Measurements from ENCODE around the gene ASAP3. TPM values are rescaled to one million over a fixed set of nuclear protein-coding genes. Genes with fewer than 3 reads are reported as not detected.

The ASAP3 gene
- total RNA-seq, 4 donors from 2014 or later, result 17.6 to 39.0 (median 30.5) TPM

GRCh38 chr1:23434260-23434775 is 49.7 kb downstream of the ASAP3 start:
- TF ChIP-seq CTCF (IDR thresholded peaks at IDR 0.05), result no peak
- H3K9me3 ChIP-seq, result no peaks in the 10 kb centered on the region
- DNase-seq, result no peak
- no peaks in the 10 kb centered on the region for H3K27me3 ChIP-seq
- H3K4me1 ChIP-seq, result peaks cover 4 to 28% (median 11%) of the 10 kb centered on the region in 3 donors
- H3K4me3 ChIP-seq, result no peak overlapping the region
- intact Hi-C loops (cut with DNase I), result no loop called here
- peak overlapping the region in 2 of 4 donors; percentile 42 for H3K27ac ChIP-seq
- 73 to 77% methylated on average over 6 to 7 of the region's 7 CpGs for WGBS, 2 donors
- H3K36me3 ChIP-seq, result peaks cover 0 to 100% (median 0%) of the 10 kb centered on the region in 3 donors

DNA sequence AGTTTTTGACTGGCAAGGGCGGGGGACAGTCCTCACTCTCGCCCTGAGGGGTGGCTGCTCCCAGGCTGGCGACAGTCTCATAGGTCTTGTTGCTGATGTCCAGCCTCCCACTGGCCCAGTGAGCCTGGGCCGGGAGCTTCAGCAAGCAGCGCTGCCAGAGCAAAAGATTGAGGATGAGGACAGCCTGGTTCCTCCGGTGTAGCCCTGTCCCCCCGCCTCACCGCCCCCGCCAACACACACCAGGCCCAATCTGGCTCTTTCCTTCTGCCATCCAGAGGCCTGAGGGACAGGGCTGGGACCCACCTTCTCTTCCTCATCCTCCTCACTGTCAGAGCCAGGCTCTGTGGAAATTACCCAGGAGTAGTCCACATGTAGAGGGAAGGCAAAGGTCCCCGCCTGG is 50.9 kb downstream of the ASAP3 start:
- peaks cover 0 to 99% (median 0%) of the 10 kb centered on the region in 3 donors for H3K36me3 ChIP-seq

GRCh38 chr1:23431431-23431830 is 52.5 kb downstream of the ASAP3 start:
- intact Hi-C loops (cut with DNase I), result no loop called here
- 89 to 100% methylated on average over 4 of the region's 5 CpGs for WGBS, 2 donors
- peaks cover 4 to 24% (median 11%) of the 10 kb centered on the region in 3 donors for H3K4me1 ChIP-seq
- no peak overlapping the region for H3K27ac ChIP-seq
- no peak for TF ChIP-seq POLR2A (IDR thresholded peaks at IDR 0.05)
- no peak for TF ChIP-seq CTCF (IDR thresholded peaks at IDR 0.05)
- peaks cover 0 to 90% (median 0%) of the 10 kb centered on the region in 3 donors for H3K36me3 ChIP-seq
- H3K9me3 ChIP-seq, result no peaks in the 10 kb centered on the region
- DNase-seq, result no peak
- no peaks in the 10 kb centered on the region for H3K27me3 ChIP-seq
- no peak overlapping the region for H3K4me3 ChIP-seq

More for the DNA sequence above, 50.9 kb downstream of the ASAP3 start:
- H3K9me3 ChIP-seq, result no peaks in the 10 kb centered on the region
- WGBS, 2 donors, result 96% methylated on average over 7 of the region's 10 CpGs; no CpG with 5 or more reads in 1 of the 2 donors
- intact Hi-C loops (cut with DNase I), result no loop called here
- no peak overlapping the region for H3K27ac ChIP-seq
- no peak for DNase-seq
- no peaks in the 10 kb centered on the region for H3K27me3 ChIP-seq
- H3K4me1 ChIP-seq, result peaks cover 4 to 28% (median 11%) of the 10 kb centered on the region in 3 donors
- H3K4me3 ChIP-seq, result no peak overlapping the region
- TF ChIP-seq POLR2A (IDR thresholded peaks at IDR 0.05) (no peak), CTCF (IDR thresholded peaks at IDR 0.05) (no peak)

DNA sequence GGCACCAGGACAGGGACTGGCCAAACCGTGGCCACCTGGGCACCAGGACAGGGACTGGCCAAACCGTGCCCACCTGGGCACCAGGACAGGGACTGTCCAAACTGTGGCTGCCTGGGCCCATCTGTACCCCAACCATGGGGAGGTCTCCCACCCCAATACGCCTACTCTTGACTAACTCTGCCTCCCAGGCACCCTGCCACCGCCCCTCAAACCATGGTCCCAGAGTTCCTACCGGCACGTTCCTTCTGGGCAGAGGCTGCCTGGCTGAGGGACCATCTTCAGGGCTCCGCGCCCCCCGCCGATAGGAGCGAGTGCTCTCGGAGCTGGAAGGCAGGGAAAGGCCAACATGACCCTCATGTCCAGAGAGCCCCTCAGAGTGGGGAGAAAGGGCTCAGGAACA is 53.2 kb downstream of the ASAP3 start:
- DNase-seq, result no peak

More for the DNA sequence above, 53.2 kb downstream of the ASAP3 start:
- Histone ChIP-seq H3K4me1 (peaks cover 3 to 18% (median 6%) of the 10 kb centered on the region in 3 donors), H3K27me3 (no peaks in the 10 kb centered on the region), H3K4me3 (no peak overlapping the region), H3K36me3 (peaks cover 0 to 83% (median 0%) of the 10 kb centered on the region in 3 donors), H3K9me3 (no peaks in the 10 kb centered on the region), H3K27ac (no peak overlapping the region)
- intact Hi-C loops (cut with DNase I), result no loop called here
- 67% methylated on average over 1 of the region's 12 CpGs; no CpG with 5 or more reads in 1 of the 2 donors for WGBS, 2 donors
- TF ChIP-seq CTCF (IDR thresholded peaks at IDR 0.05) (no peak), POLR2A (IDR thresholded peaks at IDR 0.05) (no peak)
